ENCODE data around the gene PMP22. TPM values are rescaled to one million over a fixed set of nuclear protein-coding genes. Genes with fewer than 3 reads are reported as not detected.

The PMP22 gene
- total RNA-seq, 1 experiment from 2014 or later: 28.7 TPM

DNA sequence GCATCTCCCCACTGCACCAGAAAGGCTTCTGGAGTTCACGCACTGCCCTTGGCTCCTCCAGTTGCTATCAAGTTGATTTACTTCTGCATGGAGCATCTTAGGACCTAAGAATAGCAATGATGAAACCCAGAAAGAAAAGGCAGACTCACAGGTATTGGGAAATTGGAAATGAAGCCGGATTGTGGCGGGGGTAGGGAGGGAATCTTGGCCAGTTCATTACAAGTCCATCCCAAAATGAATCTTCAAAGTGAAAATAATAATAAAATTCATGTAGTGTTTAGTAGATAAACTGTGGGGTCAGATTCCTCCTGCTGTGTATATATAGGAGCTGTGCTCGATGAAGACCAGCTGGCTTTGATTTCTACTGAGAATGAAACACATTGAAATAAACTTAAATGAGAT lies 42.6 kb upstream of the PMP22 start:
- DNase-seq (ENCODE audit: low read depth, low spot score) (no peak), ATAC-seq (no peak)
- Histone ChIP-seq H3K9me3 (ENCODE audit: control insufficient read depth in 1 of 2, insufficient read depth in 1 of 2, low read depth in 1 of 2, low read length in 2 of 2) (no peaks in the 10 kb centered on the region), H4K20me1 (ENCODE audit: insufficient read depth) (no peaks in the 10 kb centered on the region), H3K4me2 (ENCODE audit: low read length) (no peak overlapping the region), H3K36me3 (ENCODE audit: control insufficient read depth in 1 of 2, insufficient read depth in 2 of 2, low read length in 2 of 2) (no peaks in the 10 kb centered on the region), H3K9me2 (ENCODE audit: insufficient read depth) (no peaks in the 10 kb centered on the region), H3K79me2 (ENCODE audit: insufficient read depth, low read length) (no peaks in the 10 kb centered on the region), H3K9ac (ENCODE audit: low read length) (no peak overlapping the region), H3K27ac (ENCODE audit: low read depth, low read length) (no peak overlapping the region), H2AFZ (ENCODE audit: low read depth, low read length, poor library complexity, severe bottlenecking) (no peak overlapping the region), H3K4me1 (ENCODE audit: control insufficient read depth in 1 of 2, insufficient read depth in 2 of 2, low read length in 2 of 2) (no peaks in the 10 kb centered on the region), H3K27me3 (ENCODE audit: insufficient read depth, low read length) (peaks cover 22% of the 10 kb centered on the region), H3K4me3 (replicated peaks in 1 of 2; ENCODE audit: low read depth in 1 of 2, low read length in 2 of 2) (no peak overlapping the region)
- intact Hi-C loops (cut with micrococcal nuclease): no loop called here
- TF ChIP-seq, protein P1, sequence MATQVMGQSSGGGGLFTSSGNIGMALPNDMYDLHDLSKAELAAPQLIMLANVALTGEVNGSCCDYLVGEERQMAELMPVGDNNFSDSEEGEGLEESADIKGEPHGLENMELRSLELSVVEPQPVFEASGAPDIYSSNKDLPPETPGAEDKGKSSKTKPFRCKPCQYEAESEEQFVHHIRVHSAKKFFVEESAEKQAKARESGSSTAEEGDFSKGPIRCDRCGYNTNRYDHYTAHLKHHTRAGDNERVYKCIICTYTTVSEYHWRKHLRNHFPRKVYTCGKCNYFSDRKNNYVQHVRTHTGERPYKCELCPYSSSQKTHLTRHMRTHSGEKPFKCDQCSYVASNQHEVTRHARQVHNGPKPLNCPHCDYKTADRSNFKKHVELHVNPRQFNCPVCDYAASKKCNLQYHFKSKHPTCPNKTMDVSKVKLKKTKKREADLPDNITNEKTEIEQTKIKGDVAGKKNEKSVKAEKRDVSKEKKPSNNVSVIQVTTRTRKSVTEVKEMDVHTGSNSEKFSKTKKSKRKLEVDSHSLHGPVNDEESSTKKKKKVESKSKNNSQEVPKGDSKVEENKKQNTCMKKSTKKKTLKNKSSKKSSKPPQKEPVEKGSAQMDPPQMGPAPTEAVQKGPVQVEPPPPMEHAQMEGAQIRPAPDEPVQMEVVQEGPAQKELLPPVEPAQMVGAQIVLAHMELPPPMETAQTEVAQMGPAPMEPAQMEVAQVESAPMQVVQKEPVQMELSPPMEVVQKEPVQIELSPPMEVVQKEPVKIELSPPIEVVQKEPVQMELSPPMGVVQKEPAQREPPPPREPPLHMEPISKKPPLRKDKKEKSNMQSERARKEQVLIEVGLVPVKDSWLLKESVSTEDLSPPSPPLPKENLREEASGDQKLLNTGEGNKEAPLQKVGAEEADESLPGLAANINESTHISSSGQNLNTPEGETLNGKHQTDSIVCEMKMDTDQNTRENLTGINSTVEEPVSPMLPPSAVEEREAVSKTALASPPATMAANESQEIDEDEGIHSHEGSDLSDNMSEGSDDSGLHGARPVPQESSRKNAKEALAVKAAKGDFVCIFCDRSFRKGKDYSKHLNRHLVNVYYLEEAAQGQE (IDR thresholded peaks at IDR 0.05; ENCODE audit: low read depth): no peak
- TF ChIP-seq EZH2phosphoT487 (IDR thresholded peaks at IDR 0.05; ENCODE audit: borderline replicate concordance) (no peak), CBX3 (IDR thresholded peaks at IDR 0.05; ENCODE audit: low read depth) (no peak), POLR2AphosphoS5 (IDR thresholded peaks at IDR 0.05; ENCODE audit: low read depth, low read length) (no peak), RAD21 (IDR thresholded peaks at IDR 0.05; ENCODE audit: low read depth) (no peak), SIN3A (IDR thresholded peaks at IDR 0.05; ENCODE audit: low read depth) (no peak), EGR1 (IDR thresholded peaks at IDR 0.05; ENCODE audit: low read depth) (no peak), CEBPB (IDR thresholded peaks at IDR 0.05; ENCODE audit: low read depth) (no peak), YY1 (IDR thresholded peaks at IDR 0.05; ENCODE audit: extremely low read depth, insufficient replicate concordance, low read depth, low read length) (no peak), SRF (IDR thresholded peaks at IDR 0.05; ENCODE audit: low read depth) (no peak)
- TF ChIP-seq, protein P2, sequence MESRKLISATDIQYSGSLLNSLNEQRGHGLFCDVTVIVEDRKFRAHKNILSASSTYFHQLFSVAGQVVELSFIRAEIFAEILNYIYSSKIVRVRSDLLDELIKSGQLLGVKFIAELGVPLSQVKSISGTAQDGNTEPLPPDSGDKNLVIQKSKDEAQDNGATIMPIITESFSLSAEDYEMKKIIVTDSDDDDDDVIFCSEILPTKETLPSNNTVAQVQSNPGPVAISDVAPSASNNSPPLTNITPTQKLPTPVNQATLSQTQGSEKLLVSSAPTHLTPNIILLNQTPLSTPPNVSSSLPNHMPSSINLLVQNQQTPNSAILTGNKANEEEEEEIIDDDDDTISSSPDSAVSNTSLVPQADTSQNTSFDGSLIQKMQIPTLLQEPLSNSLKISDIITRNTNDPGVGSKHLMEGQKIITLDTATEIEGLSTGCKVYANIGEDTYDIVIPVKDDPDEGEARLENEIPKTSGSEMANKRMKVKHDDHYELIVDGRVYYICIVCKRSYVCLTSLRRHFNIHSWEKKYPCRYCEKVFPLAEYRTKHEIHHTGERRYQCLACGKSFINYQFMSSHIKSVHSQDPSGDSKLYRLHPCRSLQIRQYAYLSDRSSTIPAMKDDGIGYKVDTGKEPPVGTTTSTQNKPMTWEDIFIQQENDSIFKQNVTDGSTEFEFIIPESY (IDR thresholded peaks at IDR 0.05; ENCODE audit: extremely low read depth, insufficient replicate concordance, low read length): no peak
- TF ChIP-seq, protein P3, sequence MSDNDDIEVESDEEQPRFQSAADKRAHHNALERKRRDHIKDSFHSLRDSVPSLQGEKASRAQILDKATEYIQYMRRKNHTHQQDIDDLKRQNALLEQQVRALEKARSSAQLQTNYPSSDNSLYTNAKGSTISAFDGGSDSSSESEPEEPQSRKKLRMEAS (IDR thresholded peaks at IDR 0.05): no peak
- TF ChIP-seq, protein P4, sequence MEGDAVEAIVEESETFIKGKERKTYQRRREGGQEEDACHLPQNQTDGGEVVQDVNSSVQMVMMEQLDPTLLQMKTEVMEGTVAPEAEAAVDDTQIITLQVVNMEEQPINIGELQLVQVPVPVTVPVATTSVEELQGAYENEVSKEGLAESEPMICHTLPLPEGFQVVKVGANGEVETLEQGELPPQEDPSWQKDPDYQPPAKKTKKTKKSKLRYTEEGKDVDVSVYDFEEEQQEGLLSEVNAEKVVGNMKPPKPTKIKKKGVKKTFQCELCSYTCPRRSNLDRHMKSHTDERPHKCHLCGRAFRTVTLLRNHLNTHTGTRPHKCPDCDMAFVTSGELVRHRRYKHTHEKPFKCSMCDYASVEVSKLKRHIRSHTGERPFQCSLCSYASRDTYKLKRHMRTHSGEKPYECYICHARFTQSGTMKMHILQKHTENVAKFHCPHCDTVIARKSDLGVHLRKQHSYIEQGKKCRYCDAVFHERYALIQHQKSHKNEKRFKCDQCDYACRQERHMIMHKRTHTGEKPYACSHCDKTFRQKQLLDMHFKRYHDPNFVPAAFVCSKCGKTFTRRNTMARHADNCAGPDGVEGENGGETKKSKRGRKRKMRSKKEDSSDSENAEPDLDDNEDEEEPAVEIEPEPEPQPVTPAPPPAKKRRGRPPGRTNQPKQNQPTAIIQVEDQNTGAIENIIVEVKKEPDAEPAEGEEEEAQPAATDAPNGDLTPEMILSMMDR (IDR thresholded peaks at IDR 0.05 in 2 of 3, conservative IDR thresholded peaks at IDR 0.05 in 1 of 3; ENCODE audit: borderline replicate concordance in 1 of 3, insufficient read depth in 1 of 3, low read depth in 2 of 3, low read length in 2 of 3): no peak
- TF ChIP-seq, protein P5, sequence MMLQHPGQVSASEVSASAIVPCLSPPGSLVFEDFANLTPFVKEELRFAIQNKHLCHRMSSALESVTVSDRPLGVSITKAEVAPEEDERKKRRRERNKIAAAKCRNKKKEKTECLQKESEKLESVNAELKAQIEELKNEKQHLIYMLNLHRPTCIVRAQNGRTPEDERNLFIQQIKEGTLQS (IDR thresholded peaks at IDR 0.05): no peak
- no TSS peak for BruUV-seq (replicated peaks)
- ChIA-PET POLR2A (no interaction called here), CTCF (no interaction called here), RAD21 (ENCODE audit: low non-redundant PET in 1 of 2, low total read pairs in 2 of 2, uncharacterized antibody in 2 of 2, unreplicated experiment in 2 of 2) (no interaction called here)

All from HCT116 (cell line).